Thyroid gland (tissue), 4 donors: ENCODE data around the gene PLTP.

Experiments used
- POLR2A ChIP-seq, 2 donors: fragments of 450-650 bp; IDR thresholded peaks; one replicate each; pipeline ENCODE4 v1.6.1; 2017; ENCODE audit warnings: antibody characterized with exemption in 2 of 2, mild to moderate bottlenecking in 2 of 2, moderate library complexity in 1 of 2
- TF ChIP-seq, protein P1 (sequence below), 6 experiments: fragments of 200-600 bp in 3 of 6; fragments of 450-650 bp in 3 of 6; sonication (generic) in 3 of 6; IDR thresholded peaks; one replicate each; pipeline ENCODE4 v1.5.1; 2016 to 2019; ENCODE audit warnings: antibody characterized with exemption in 6 of 6, mild to moderate bottlenecking in 2 of 6, inconsistent platforms in 1 of 6, moderate library complexity in 1 of 6

- TF ChIP-seq, protein P1, sequence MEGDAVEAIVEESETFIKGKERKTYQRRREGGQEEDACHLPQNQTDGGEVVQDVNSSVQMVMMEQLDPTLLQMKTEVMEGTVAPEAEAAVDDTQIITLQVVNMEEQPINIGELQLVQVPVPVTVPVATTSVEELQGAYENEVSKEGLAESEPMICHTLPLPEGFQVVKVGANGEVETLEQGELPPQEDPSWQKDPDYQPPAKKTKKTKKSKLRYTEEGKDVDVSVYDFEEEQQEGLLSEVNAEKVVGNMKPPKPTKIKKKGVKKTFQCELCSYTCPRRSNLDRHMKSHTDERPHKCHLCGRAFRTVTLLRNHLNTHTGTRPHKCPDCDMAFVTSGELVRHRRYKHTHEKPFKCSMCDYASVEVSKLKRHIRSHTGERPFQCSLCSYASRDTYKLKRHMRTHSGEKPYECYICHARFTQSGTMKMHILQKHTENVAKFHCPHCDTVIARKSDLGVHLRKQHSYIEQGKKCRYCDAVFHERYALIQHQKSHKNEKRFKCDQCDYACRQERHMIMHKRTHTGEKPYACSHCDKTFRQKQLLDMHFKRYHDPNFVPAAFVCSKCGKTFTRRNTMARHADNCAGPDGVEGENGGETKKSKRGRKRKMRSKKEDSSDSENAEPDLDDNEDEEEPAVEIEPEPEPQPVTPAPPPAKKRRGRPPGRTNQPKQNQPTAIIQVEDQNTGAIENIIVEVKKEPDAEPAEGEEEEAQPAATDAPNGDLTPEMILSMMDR (IDR thresholded peaks at IDR 0.05), result no peak
- no peak for TF ChIP-seq POLR2A (IDR thresholded peaks at IDR 0.05)
Measured at GRCh38 chr20:45886590-45887345, 25.2 kb downstream of the PLTP start.
